T-helper 1 cell (primary cell): ENCODE measurements around the gene NCOA4.
"Not testable (repeated sequence)": the region's sequence is repeated elsewhere in the genome, so short reads cannot be mapped to it uniquely, and the experiment has no call there.

Experiments used
- DNase-seq, 5 donors: peaks; one replicate each; pipeline ENCODE4 v3.0.0-alpha.2; 2012 to 2020

The NCOA4 gene

DNA sequence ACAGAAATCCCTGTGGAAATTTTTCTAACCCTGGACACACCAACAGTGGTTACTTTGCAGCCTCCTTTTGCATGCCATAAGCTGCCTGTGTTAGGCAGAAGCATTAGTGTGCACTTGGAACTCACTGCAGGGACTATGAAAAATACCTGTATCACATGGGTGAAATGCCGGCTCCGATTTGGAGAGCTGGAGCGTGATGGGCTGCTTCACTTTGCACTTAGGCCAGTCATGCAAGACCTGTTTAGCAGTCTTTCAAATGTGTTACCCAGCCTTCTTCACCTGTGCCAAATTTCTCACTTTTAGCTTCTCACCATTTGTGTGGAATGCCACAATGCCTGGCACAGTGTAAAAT, 11.3 kb downstream of the NCOA4 start:
- DNase-seq, result no peak

DNA sequence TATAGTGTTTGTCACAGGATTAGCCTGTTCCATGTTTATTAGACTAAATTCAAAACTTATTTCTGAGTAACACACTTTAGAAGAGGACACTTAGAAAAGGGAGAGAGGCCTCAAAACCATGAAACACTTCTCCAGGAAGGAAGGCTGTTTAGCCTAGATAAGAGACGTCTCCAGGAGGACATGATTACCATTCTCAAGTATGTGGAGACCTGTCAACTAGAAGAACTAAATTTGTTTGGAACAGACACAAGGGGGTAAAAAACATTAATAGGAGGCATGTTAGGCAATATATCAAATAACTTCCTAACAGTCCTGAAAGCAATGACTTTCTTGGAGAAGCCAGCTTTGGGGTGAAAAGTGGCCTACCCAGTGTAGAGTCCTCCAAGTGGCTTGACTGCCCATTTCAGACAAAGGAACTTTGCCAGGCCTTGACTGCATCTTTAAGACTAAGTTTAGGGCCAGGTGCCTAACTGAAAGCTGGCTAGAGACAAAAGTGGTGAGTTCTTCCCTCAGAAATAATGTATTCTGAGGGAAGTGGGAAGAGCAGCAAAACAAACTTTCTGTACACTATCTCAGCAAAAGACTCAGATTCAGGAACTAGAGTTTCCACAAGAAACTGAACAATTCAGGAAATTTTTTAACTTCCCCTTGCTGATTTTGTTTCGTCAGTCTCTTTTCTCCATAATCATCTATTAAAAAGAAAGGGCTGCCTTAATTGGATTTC, 11.8 kb downstream of the NCOA4 start:
- DNase-seq, result no peak

DNA sequence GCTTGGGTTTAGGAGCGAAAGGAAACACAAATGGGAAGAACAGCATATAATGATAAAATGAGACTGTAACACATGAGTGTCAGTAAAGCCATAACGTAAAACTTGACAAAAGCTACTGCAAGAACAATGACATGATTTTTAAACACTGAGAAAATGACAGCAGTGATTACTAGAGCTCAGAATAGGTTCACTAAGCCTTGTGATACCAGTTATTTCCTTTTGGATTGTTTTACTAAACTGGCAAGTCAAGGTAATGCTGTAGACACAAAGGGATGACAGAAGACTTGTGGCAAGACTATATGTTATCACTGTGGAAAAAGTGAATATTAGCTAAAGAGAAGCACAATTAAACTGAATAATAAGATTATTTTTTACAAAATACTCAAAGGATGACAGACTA, 12.7 kb downstream of the NCOA4 start:
- DNase-seq, result no peak

DNA sequence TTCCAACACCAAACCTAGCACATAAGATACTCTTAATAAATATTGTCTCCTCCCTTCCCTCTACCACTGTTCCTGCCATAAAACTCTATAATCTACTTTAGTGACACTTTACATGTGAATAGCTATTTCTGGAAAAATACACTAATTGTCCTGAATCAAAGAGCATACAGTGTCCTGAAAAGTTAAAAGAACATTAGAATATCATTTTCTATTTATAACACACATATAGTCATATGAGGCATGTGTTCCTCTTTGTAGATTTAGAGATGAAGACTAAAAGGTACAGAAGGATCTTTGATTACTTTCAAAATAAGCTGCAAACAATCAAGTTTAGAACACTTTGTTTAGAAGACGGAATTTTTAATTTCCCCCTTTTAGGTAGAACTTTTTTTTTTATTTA, 13.6 kb downstream of the NCOA4 start:
- no peak for DNase-seq

DNA sequence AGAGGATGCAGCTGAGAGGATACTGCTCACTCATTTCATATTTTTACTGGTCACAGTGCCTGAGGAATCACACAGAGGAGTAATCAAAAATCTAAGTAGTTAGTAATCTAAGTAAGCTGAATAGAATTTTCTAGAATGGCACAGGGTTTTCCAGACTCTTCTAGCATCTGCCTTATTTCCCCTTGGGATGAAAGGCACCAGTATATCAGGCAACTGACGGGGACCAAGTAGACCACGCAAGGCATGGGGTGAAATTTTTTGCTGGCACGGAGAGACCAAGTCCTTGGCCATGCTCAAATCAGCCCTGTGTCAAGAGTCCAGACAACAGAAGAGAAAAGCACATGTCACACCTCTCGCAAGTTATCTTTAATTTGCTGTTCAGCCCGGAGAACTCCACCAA, 14.2 kb downstream of the NCOA4 start:
- DNase-seq, result no peak

DNA sequence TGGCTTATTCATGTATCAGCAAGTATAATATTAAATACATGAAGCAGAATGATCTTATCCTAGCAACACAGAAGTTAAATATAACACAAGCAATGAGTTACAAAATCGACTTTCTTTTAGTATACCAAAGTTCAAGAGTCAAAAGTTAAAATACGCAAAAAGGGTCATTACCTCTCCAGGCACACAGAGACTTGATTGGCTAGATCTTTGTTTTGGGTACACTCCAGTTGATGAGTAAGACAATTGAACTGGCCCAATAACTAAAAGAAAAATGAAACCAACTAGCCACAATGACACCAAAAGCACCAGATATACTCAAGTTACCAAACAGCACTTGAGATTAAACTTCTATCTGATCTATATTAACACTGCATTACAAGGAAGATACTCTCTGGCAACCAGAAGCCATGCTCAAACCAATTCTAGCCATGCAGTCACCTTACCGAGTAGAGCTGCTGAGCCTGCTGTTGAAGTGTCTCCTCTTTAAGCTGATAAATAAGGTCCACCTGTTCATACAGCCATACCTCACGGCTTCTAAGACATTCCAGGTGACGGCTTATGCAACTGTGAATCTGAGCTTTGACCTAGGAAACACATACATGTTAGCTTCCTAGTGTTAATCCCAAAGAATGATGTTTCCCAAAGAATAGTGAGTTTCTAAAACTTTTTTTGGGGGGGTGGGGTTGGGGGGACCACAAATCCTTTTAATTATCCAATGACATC, 15.6 kb downstream of the NCOA4 start:
- no peak for DNase-seq

DNA sequence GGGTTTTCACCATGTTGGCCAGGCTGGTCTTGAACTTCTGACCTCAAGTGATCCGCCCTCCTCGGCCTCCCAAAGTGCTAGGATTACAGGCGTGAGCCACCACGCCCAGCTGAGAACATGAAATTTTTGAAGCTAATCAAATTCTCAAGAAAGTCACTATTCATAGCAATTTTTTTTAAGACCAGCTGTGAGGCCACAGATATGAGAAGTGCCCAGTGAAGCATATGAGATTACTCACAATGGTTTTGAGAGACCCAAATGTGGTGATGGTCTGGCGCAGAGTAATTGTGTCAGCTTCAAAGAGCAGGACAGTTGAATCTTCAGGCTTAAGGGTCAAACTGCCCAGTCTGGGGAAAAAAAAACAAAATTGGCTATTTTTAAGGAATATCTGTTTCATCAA, 16.2 kb downstream of the NCOA4 start:
- no peak for DNase-seq

DNA sequence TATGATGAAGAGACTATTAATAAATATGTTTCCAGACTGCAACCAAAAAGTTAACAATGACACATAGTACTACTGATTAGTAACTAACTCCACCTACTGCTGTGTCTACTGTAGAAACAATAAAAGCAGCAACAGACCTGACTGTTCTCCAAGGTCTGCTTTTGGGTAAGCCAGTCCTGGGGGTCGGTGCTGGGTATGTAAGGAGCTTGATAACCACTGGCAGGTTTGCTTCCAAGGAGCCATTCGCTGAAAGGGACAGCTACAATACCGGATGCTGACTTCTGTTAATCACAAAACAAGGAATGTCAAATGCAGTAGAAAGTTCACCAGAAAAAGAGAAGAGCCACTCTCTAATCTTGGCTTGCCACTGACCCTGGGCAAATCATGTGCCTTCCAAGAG, 17.7 kb downstream of the NCOA4 start:
- no peak for DNase-seq

DNA sequence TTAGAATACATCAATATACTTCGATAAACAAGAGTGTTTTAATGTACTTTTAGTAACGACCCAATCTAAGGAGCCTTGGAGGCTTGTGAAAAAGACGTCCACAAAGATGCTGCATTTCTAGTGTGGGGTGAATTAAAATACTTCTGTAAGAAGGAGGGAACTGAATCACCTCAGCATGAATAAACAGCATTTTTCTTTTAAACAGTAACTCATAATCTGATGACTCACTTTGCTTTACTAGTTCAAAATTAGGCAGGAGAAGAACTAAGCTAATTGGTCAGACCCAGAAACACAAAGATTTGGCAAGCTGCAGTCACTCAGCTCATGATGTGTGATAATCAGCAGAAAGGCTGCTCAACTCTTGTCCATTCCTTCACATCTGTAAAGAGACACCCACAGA, 24.2 kb downstream of the NCOA4 start:
- DNase-seq, result no peak

DNA sequence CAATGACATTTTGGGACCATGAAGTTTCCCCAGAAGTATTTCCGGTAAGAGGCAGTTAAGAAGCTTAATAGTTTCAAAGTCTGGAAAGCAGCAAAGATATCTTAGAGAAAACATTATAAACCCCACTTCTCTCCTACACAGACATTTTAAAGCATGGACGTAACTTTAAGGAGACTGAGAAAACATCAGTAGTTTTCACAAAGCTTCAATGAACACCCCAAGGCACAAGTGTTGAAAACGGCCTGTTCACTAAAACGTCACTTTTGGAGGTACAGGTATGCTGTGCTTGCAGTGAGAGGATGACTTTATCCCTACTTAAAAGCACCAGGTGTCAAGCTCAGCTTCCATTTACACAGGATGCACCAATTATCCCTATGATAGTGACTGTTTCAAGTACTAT, 25.0 kb downstream of the NCOA4 start:
- DNase-seq, result no peak

DNA sequence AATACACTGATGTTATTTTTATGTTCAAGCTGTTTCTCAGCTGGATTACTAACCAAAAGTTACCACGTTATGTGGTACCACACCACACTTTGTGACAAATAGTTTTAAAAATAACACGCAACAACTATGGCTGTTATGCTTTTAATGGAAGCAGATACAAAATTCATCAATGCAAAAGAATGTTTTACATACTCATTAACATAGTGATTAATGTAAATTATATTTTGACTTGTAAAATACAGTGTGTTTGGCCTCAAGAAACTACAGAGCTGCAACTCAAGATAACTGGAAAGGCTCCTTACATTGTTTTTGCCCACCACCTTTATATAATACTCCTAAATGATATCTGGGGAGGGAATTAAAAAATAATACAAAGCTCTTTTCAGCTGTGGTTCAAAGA, 25.5 kb downstream of the NCOA4 start:
- DNase-seq, result no peak

DNA sequence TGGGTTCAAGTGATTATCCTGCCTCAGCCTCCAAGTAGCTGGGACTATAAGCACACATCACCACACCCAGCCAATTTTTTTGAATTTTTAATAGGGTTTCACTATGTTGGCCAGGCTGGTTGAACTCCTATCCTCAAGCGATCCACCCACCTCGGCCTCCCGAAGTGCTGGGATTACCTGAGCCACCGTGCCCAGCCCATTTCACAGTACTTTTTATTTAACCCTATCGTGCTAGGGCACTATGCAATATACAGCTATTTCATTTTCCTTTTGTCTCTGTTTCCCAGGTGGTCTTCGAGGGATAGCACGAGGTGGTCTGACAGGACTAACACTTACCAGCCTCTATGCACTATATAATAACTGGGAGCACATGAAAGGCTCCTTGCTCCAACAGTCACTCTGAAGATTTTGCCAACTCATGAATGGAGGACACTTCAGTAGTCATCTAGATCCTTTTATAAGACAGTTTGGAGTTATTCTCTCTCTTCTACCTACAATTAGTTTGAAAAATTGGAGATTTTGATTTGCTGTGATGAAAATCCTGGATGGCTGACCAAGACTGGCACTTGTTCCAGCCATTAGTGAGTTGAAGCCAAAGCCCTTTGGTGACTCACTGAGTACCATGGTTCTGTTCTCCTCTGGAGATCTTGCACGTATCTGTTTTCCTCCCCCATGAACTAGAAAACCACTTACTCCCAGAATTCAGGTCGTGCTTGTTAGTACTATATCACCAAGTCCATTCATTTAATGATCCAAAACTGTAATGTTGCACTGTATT, 27.3 kb downstream of the NCOA4 start:
- DNase-seq, result no peak

DNA sequence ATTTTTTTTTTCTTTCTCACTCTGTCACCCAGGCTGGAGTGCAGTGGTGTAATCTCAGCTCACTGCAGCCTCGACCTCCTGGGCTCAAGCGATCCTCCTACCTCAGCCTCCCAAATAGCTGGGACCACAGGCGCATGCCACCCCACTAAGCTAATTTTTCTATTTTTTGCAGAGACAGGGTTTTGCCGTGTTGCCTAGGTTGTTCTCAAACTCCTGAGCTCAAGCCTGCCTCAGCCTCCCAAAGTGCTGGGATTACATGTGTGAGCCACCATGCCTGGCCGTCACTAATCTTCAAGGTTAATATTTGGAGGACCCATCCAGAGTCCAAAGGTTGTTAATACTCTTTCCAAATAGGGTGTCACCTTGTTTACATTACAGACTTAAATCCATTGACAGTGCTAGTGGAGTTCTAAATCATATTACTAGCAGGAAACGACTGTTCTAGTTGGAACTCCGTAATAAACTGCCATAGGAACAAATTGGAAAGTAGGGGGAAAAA, 28.2 kb downstream of the NCOA4 start:
- DNase-seq, result not testable (repeated sequence)

DNA sequence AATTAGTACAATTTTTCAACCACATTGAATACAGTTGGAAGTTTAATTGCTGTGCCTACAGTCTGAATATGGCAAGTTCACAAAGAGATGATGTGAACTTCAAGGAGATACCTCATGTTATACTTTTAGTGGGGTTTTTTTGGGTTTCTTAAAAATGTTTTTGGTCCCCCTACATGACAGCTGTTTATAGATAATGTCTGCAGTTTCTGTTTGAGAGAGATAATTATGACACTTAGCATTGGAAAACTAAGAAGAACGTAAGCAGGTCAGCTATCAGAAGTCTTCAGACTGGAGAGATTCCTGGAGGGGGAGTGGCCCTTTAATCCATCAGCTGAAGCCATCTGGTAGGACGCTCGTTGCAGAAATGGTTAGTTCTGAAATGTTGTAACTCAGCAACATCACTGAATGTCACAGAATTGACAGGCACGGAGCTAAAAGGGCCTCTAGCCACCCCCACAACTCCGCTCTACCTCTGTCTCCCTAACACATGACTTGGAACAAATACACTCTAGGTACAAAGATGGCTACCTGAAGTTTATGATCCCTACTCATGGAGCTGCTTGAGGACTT, 29.2 kb downstream of the NCOA4 start:
- no peak for DNase-seq

DNA sequence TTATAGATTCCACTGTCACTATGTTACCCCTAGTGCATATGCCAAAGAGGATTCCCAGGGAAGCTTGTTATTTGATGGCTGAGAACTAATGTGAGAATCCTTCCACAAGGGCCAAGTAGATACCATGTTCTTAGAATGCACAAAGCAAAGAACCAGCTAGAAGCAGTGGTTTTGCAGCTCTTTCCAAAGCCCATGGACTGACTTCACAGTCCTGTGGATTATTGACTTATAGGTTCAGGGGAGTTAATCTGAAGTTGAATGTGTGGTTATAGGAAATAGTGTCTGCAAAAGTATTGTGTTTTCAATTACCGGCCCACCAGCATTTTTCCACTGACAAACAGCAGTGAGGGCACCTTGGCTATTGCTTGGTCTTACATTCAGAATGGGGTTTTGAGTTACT, 29.9 kb downstream of the NCOA4 start:
- DNase-seq, result no peak

DNA sequence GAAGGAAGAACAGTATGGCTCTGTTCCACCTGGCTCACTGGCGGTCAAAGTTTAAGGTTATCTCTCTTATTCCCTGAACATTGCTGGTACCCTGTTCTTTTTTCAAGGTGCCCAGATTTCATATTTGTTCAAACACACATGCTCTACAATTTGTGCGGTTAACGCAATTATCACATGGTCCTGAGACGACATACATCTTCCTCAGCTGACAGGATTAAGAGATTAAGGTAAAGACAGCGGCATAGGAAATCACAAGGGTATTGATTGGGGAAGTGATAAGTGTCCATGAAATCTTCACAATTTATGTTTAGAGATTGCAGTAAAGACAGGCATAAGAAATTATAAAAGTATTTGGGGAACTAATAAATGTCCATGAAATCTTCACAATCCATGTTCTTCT, 30.5 kb downstream of the NCOA4 start:
- not testable (repeated sequence) for DNase-seq

DNA sequence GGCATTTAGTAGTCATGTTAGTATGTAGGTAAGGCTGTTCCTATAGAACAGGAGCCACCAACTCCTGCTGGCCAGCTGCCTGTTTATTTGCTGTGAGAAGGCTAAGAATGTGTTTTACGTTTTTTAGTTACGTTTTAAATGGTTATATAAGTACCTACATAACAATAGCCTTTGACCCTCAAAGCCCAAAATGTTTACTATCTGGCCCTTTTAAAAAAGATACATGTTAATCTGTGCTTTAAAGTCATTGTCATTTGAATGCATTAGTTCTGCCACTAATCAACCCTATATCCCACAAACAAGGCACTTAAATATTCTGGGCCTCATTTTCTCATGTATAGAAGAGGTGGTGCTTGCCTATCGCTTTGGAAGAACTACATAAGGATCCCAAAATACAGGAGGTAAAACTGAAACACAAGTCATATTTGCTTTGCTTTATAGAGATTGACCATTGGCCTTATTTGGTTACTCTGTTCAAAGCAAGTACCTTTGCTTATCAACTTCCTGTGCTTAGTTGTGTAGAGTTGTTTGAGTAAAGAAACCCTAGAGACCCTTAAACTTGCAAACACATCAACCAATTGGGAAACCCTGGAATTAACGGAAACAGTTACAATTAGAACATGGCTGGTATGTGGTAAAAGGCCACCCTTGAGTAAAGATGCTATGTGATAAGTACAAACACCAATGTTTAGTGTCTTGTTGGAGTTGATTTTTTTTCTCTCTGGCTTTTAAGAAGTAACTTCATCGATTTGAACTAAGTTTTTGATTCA, 32.2 kb downstream of the NCOA4 start:
- DNase-seq, result no peak

DNA sequence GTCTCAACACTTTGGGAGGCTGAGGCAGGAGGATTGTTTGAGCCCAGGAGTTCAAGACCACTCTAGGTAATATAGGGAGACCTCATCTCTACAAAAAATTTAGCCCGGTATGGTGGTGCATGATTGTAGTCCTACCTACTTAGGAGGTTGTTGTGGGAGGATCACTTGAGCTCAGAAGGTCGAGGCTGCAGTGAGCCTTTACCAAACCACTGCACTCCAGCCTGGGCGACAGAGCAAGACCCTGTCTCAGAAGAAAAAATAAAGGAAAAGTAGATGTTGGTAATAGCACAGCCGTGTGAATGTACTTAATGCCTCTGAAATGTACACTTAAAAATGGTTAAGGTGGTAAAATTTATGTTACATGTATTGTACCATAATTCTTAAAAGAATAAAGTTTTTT, 32.9 kb downstream of the NCOA4 start:
- DNase-seq, result no peak

DNA sequence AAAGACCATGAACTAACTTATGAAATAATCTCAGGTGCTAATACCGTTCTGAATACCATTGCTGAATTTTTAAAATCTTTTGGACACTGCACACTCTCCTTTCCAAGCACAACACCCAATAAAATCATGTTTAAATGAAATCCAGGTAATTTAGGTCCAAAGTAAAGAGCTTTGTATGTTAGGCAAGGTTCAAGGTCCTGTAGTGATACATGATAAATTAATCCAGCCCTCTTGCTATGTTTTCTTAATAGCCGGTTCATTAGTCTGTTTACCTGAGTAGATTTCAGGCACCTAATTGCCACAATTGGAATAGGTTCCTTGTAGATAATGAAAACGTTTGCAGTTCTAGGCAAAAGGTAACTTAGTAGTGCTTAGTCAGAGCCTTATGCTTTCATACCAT, 44.8 kb downstream of the NCOA4 start:
- DNase-seq, result not testable (repeated sequence)

DNA sequence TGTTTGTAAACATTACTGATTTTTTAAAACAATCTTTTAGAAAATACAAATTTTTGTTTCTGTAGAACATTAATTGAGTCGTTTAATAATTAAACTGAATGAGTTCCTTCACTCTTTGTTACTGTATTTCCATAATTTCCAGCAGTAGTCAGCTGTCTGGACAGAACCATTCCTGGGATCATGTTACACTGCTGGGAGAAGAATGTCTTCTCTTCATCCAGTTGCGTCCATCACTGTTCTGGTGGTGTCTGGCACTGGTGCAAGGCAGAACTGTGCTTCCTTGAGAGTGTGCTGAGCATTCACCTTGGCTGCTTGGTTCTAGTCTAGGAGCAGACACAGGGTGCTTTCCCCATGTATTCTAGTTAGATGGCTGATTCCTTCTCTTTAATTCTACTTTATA, 46.0 kb downstream of the NCOA4 start:
- DNase-seq, result not testable (repeated sequence)

DNA sequence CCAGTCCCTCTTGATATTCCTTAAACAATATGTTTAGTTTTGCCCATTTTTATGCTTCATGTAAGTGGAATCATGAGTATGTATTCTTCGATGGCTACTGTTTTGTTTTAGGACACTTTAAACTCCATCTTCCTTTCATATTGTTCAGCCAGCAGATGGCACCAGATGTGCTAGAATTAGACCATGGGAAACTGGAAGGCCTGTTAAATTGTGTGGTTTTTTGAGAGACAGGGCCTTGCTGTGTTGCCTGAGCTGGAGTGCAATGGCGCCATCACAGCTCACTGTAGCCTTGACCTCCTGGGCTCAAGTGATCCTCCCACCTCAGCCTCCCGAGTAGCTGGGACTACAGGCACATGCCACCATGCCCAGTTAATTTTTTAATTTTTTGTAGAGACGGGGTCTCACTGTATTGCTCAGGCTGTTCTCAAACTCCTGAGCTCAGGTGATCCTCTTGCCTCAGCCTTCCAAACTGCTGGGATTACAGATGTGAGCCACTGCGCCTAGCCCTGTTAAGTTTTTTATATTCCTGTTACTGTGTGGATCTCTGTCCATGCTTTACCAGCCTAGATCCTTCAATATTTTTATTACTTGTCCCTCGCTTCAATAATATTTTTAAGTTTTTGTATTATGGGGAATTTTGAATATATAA, 46.8 kb downstream of the NCOA4 start:
- DNase-seq, result peak in 4 of 5 donors; percentile 19 to 37 (median 28)

DNA sequence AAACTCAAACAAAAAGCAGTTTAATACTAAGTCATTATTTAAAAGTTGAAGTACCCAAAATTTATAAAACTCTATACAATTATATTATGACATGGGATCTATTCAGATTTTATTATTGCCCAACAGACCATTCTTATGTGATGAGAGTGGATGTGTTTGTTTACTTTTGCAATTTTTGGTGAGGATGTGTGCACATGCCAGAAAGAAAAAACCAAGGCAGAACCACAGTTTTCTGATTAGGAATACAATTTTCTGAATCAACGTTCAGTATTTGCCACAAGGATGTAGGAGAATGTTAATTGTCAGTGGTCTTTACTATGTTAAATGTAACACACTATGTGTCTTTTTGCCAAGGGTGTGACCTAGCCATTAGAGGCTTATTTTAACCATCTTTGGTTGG, 49.1 kb downstream of the NCOA4 start:
- DNase-seq, result not testable (repeated sequence)
